Activated CD4-positive, alpha-beta T cell treated with anti-CD3 and anti-CD28 coated beads, Interleukin-2, amount 50 U/mL, for 24 hours (primary cell): Measurements from ENCODE around the gene PABPN1.
A peak's percentile ranks its signal among the peaks of the same experiment; 100 is the strongest.
"Not testable (repeated sequence)": the region's sequence is repeated elsewhere in the genome, so short reads cannot be mapped to it uniquely, and the experiment has no call there.

Source experiments
- DNase-seq, 2 donors: peaks; one replicate each; pipeline ENCODE4 v3.0.0-alpha.2; 2020; ENCODE audit warnings: low read depth in 1 of 2, low spot score in 1 of 2

Gene PABPN1

GRCh38 chr14:23301288-23301968 lies 19.8 kb upstream of the PABPN1 start:
- DNase-seq = peak; percentile 92 to 93

DNA sequence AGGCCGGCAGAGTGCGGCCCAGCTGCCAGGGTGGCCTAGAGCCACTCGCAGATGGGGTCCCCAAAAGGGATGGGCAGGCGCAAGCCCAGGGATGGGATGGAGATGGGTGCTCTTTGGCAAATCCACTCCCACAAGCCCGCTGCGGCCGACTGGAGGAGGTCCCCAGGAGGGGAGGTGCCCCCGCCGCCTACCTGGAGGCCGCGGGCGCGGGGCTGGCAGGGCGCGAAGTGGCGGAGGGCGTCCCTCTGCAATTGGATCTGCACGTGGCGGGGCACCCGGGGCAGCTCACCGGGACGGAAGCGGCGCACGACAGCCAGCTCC lies 19.3 kb upstream of the PABPN1 start:
- no peak for DNase-seq

DNA sequence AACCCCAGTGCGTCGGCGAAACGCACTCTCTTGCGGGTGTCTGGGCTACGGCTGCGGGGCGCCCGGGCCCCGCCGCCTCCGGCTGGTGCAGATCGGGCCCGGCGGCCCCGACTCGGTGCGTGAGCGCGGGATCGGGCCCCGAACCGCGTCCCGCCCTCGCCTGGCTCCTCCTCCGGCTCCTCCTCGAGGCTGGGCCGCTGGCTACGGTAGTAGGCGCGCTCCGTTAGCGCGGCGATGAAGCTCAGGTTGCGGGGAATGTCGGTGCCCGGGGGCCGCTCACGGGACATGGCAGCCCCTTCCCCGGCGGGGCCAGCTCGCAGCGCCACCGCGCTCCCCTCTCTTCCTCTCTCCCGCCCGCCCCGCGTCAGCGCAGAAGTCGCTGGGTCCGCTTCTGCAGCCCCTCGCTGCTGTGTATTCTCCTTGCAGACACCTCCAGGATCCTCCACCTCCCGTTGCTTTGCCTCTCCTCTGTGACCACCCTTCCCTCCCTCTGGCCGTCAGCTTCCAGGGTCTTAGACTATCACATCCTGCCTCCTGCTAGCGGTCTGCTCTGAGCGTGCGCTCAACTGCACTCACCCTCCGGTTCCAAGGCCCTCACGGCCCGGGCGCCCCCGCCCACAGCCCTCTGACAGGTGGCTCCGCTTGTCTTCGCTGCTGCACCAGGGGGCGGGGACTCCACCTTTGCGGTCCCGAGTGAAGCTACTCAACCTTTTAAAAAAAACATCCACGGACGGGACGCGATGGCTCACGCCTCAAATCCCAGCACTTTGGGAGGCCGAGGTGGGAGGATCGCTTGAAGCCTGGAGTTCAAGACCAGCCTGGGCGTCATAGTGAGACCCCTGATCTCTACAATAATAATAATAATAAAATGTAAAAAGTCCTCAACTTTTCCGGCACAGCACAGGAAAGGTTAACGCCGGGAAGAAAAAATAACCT lies 18.7 kb upstream of the PABPN1 start, which contains the start of gene PPP1R3E:
PPP1R3E (minus strand) TSS at position 570 of the 936 bp plus-strand sequence; CDS start at position 287, 283 bp downstream.
- DNase-seq = peak; percentile 60 to 78

- no peak for DNase-seq
Measured at GRCh38 chr14:23306412-23307145, 14.7 kb upstream of the PABPN1 start, which contains the start of gene BCL2L2. Gene BCL2L2, plus strand, starts transcription at chr14:23306833. Its CDS starts 935 bp downstream, at chr14:23307768.

DNA sequence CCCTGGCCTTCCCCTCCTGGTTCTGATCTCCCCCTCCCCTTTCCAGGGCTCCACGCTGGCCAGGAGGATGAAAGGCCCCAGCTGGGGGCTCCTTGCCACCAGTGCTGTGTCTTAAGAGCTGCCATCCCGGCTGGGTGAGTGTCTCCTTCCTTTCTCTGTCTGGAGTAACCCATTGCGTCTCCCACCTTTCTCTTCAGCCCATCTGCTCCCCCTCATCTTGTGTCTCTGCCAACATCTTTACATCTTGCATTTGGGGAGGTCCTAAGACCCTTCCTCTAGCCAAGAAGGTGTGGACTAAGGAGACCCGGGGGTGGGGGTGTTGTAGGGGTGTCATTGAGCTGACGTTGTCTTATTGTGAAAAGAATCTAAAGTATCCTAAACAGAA lies 14.1 kb upstream of the PABPN1 start:
- DNase-seq = no peak

DNA sequence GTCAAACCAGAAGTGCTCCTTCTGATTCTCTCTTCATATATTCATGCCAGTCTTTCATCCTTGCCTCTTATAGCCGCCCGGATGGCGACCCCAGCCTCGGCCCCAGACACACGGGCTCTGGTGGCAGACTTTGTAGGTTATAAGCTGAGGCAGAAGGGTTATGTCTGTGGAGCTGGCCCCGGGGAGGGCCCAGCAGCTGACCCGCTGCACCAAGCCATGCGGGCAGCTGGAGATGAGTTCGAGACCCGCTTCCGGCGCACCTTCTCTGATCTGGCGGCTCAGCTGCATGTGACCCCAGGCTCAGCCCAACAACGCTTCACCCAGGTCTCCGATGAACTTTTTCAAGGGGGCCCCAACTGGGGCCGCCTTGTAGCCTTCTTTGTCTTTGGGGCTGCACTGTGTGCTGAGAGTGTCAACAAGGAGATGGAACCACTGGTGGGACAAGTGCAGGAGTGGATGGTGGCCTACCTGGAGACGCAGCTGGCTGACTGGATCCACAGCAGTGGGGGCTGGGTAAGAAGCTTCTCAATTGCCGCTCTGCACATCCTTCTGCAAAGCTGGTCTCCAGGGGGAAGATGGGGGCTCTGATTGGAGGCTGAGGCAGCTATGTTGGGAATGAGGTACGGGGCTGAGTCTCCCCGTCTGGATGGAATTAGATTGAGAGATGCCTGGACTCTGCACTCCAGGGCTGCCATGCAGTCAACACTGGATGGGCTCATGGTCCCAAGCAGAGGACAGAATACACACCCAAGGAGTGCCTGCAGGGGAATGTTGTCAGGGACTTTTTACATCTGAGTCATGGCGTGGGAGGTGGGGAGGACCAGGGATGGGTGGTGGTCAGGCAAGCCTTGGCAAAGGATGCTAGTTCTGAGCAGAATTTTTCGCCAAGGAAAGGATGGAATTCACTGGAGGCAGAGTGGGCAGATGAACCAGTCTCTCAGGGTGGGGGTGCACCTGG lies 13.3 kb upstream of the PABPN1 start:
- no peak for DNase-seq

GRCh38 chr14:23308721-23309445 lies 12.4 kb upstream of the PABPN1 start:
- no peak for DNase-seq

DNA sequence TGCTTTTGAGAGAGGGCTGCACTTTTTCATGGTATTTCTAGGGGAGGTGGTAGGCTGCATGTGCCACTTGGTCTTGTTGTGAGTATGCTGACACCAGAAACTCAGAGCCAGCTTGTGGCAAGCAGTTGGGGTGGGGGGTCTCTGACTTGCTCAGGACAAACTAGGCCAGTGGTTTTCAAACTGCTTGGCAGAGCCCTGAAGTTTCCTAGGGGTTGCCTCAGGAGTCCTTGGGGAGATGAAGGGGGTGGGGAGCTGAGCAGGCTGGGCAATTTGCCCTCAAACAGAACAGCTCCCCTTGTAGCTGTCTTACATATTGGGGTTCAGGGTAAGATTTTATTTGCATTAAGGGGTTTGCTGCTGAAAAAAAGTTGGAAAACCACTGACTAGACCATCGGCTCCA lies 10.7 kb upstream of the PABPN1 start:
- no peak for DNase-seq

DNA sequence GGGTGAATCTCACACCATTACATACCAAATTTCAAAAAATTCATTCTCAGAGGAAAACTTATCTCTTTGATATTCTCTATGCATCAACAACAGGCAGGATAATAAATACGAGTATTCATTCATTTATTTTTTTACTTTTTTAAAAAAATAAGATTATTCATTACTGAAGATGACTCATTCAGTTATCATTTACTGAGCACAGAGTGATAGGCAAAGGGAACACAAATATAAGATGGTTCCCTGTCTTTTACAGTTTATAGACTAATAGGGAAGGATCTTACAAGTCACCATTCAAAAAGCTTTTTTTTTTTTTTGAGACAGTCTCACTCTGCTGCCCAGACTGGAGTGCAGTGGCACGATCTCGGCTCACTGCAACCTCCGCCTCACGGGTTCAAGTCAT lies 5.0 kb upstream of the PABPN1 start:
- no peak for DNase-seq

- no peak for DNase-seq
Measured at GRCh38 chr14:23319746-23320583, 1.3 kb upstream of the PABPN1 start.

GRCh38 chr14:23321572-23322547 lies 603 bp downstream of the PABPN1 start:
- peak; percentile 19 to 31 for DNase-seq

DNA sequence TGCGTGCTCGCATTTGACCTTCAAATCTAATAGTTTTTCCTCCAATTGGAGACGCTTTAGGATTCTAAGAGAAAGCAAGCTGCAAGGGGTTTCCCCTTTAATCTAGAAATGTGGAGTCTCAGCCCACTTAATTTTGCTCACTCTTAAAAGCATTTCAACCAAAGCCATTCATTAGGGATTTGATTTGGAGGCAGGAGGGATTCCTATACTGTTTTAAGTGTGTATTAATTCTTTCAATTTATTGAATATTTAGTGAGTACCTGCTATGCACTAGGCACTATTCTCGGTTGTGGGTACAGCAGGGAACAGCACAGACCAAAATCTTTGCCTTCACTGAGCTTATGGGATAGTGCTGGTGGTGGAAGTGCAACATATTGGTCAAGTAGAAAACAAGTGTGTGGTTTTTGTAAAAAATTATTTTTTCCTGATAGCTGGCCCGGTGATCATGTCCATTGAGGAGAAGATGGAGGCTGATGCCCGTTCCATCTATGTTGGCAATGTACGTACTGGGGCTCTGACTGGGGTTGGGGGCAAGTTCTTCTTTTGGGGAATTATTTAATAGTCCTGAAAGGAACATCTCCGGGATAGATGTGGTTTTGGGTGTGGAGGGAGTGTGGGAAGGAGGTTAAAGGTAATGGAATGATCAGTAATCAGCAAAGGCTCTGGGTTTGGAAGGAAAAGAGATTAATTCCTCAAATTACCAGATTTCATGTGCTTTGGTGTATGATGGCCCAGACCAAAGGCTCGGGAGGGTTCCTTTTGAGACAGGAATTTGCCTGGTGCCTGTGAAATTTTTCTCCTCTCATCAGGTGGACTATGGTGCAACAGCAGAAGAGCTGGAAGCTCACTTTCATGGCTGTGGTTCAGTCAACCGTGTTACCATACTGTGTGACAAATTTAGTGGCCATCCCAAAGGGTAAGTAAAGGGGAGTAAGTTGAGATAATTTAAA lies 1.6 kb downstream of the PABPN1 start:
- no peak for DNase-seq

- no peak for DNase-seq
Measured at GRCh38 chr14:23323838-23324454, 2.7 kb downstream of the PABPN1 start.

- no peak for DNase-seq
Measured at GRCh38 chr14:23324455-23324846, 3.2 kb downstream of the PABPN1 start.

DNA sequence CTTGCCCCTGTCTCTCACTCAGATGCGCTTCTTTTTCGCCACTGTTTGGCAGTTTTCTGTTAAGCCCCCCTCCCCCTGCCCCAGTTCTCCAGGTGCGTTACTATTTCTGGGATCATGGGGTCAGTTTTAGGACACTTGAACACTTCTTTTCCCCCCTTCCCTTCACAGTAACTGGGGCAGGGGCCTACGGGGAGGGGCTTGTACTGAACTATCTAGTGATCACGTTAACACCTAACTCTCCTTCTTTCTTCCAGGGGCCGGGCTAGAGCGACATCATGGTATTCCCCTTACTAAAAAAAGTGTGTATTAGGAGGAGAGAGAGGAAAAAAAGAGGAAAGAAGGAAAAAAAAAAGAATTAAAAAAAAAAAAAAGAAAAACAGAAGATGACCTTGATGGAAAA lies 3.7 kb downstream of the PABPN1 start:
- DNase-seq = no peak

DNA sequence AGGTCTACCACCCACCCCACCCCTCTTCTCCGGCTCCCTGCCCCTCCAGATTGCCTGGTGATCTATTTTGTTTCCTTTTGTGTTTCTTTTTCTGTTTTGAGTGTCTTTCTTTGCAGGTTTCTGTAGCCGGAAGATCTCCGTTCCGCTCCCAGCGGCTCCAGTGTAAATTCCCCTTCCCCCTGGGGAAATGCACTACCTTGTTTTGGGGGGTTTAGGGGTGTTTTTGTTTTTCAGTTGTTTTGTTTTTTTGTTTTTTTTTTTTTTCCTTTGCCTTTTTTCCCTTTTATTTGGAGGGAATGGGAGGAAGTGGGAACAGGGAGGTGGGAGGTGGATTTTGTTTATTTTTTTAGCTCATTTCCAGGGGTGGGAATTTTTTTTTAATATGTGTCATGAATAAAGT lies 4.5 kb downstream of the PABPN1 start:
- not testable (repeated sequence) for DNase-seq
